Head of caudate nucleus (tissue), 42 donors: ENCODE measurements around the gene MMEL1.

Source experiments
- DNase-seq, 42 donors: peaks; one replicate each; pipeline versions ENCODE4 v3.0.0 to v3.0.0-alpha.2; 2020 to 2021; ENCODE audit warnings: mixed read lengths in 7 of 42
- intact Hi-C: fragments of 100-400 bp; cut with DNase I; formaldehyde crosslinking; loops from one replicate; pipeline ENCODE4 v1.15.0; 2022

The MMEL1 gene

GRCh38 chr1:2595812-2596529, 36.8 kb downstream of the MMEL1 start:
- intact Hi-C loops = no loop called here
- peak in 3 of 42 donors; percentile 4 to 19 (median 11) for DNase-seq

GRCh38 chr1:2595261-2595811, 37.5 kb downstream of the MMEL1 start:
- intact Hi-C loops = no loop called here

GRCh38 chr1:2594641-2595131, 38.1 kb downstream of the MMEL1 start:
- intact Hi-C loops = no loop called here
- peak in 4 of 42 donors; percentile 2 to 12 (median 9) for DNase-seq

More at GRCh38 chr1:2595261-2595811, 37.5 kb downstream of the MMEL1 start:
- peak in 4 of 42 donors; percentile 4 to 23 (median 14) for DNase-seq

- peak in 4 of 42 donors; percentile 7 to 28 (median 12) for DNase-seq
- intact Hi-C loops = no loop called here
These were observed 38.7 kb downstream of the MMEL1 start for GRCh38 chr1:2594001-2594640.

GRCh38 chr1:2593251-2593878, 39.5 kb downstream of the MMEL1 start:
- DNase-seq = peak in 3 of 42 donors; percentile 1 to 9 (median 3)
- intact Hi-C loops = no loop called here

GRCh38 chr1:2592672-2593071, 40.1 kb downstream of the MMEL1 start:
- intact Hi-C loops = no loop called here
- peak in 4 of 42 donors; percentile 11 to 40 (median 19) for DNase-seq

- peak in 3 of 42 donors; percentile 5 to 27 (median 6) for DNase-seq
- intact Hi-C loops = no loop called here
These were observed 41.1 kb downstream of the MMEL1 start for GRCh38 chr1:2591581-2592261.

GRCh38 chr1:2591233-2591580, 41.6 kb downstream of the MMEL1 start:
- intact Hi-C loops = no loop called here
- no peak for DNase-seq

- no peak for DNase-seq
- intact Hi-C loops = no loop called here
These were observed 42.3 kb downstream of the MMEL1 start for GRCh38 chr1:2590233-2591141.

GRCh38 chr1:2589431-2590232, 43.2 kb downstream of the MMEL1 start:
- no peak for DNase-seq
- intact Hi-C loops = no loop called here

GRCh38 chr1:2588661-2589430, 44.0 kb downstream of the MMEL1 start:
- DNase-seq = no peak
- intact Hi-C loops = no loop called here

- intact Hi-C loops = loop anchor here (2.0 kb wide), 2 partner anchors 55 to 61 kb away; partner anchors contain the start of gene PANK4
- DNase-seq = no peak
These were observed 44.8 kb downstream of the MMEL1 start for GRCh38 chr1:2587860-2588571.

- intact Hi-C loops = loop anchor here (2.0 kb wide), 2 partner anchors 56 to 60 kb away; partner anchors contain the start of gene PANK4
These were observed 45.6 kb downstream of the MMEL1 start for GRCh38 chr1:2587071-2587859.

GRCh38 chr1:2586154-2587070, 46.4 kb downstream of the MMEL1 start, which contains the start of gene PRXL2B:
PRXL2B (plus strand) TSS chr1:2586777; CDS start chr1:2586886, 109 bp downstream.
- intact Hi-C loops = loop anchor here (2.0 kb wide), 2 partner anchors 56 to 60 kb away; partner anchors contain the start of gene PANK4
- peak; percentile 97 to 100 (median 99) for DNase-seq

More at GRCh38 chr1:2587071-2587859, 45.6 kb downstream of the MMEL1 start:
- DNase-seq = peak in 7 of 42 donors; percentile 9 to 44 (median 28)
